Epidermal melanocyte (primary cell): ENCODE results near the gene TMC6.
"Not testable (repeated sequence)": the region's sequence is repeated elsewhere in the genome, so short reads cannot be mapped to it uniquely, and the experiment has no call there.

Experiments used
- DNase-seq: peaks from one replicate; pipeline ENCODE4 v3.0.0; 2011; ENCODE audit warnings: low spot score; ENCODE audit not compliant: insufficient read length

TMC6 gene

DNA sequence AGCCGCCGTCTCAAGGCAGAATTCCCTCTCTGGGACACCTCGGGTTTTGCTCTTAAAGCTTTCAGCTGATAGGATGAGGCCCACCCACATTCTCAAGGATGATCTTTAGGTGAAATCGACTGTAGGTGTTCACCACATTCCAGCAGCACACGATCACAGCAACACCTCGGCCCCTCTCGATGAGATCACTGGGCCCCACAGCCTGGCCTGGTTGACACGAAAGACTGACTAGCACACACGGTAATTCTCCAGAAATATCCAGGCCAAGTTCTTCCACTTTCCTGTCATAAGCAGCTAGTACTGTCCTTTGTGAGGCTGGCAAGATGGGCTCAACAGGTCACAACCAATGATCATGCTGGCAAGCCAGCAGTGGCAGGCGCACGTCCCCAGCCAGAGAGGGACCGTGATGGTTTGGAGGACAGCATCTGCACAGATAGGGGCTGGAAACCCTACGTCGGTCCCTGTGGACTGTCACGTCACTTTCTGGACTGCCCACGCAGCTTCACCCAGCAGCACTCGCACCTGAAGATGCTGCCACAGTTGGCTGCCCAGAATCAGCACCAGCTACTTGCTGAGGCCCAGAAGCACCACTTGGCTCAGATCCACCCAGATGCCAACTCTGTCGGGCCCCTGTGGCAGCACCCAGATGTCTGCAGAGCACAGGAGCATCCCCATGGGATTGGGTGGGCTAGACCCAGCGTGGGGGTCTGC lies 17.4 kb downstream of the TMC6 start:
- DNase-seq: no peak

DNA sequence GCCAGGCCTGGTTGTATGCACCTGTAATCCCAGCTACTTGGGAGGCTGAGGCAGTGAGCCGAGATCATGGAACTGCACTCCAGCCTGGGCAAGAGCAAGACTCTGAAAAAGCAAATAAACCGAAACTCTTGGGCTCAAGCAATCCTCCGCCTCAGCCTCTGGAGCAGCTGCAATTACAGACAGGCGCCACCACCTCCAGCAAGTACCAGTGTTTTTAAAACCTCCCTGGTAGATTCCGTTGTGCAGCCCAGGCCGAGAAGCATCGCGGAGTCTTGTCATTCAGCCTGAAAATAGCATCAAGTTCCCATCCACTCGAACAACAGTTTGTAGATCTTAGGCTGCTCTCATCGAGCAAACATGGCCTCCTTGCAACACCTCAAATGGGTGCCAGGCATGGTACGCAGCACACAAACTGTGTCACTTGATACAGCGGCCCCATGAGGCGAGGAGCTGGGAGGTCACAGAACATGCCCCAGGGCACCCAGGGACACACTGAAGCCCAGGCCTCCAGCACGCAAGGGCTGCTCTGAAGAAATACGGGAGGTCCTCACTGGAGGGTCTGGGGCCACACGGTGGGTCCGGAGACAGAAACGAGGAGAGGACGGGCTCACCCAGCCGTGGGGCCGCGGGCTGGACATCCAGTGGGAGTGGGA lies 18.1 kb downstream of the TMC6 start:
- no peak for DNase-seq

DNA sequence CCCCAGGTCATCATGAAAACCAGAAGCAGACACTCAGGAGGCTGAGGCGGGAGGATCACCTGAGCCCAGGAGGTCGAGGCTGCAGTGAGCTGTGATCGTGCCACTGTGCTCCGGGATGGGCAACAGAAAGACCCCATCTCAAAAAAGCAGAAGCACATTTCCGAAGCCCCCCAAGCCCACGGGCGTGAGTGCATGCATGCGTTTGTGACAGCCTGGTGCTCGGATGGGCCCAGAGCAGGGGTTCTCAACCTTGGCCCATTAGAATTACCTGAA lies 19.1 kb downstream of the TMC6 start:
- DNase-seq: no peak

DNA sequence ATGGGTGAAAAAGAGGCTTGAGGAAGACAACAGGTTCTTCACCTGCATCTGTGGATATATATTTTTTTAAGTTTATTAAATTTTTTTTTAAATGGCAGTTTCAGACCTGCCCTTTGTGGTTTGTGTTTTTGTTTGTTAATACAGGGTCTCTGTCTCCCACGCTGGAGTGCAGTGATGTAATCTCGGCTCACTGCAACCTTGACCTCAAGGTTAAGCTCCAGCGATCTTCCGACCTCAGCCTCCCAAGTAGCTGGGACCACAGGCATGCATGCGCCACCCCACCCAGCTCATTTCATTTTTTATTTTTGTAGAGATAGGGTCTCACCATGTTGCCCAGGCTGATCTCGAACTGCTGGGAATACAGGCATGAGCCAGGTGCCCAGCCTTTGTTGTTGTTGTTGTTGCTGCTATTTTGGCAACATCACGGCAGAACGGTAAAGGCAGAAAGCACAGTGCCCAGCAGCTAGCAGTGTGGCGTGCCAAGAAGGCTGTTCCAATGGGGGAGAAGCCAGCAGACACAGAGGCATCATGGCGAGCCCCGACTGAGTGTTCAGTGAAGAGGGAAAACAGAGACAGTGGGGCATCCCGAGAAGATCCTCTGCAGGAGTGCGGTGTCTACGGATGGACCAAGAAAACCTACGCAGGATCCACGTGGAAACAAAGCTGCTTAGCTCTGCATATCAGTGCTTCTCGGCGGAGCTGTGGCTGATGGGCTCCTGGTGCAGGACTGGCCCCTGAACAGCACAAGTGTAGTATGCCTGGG lies 19.6 kb downstream of the TMC6 start:
- no peak for DNase-seq

DNA sequence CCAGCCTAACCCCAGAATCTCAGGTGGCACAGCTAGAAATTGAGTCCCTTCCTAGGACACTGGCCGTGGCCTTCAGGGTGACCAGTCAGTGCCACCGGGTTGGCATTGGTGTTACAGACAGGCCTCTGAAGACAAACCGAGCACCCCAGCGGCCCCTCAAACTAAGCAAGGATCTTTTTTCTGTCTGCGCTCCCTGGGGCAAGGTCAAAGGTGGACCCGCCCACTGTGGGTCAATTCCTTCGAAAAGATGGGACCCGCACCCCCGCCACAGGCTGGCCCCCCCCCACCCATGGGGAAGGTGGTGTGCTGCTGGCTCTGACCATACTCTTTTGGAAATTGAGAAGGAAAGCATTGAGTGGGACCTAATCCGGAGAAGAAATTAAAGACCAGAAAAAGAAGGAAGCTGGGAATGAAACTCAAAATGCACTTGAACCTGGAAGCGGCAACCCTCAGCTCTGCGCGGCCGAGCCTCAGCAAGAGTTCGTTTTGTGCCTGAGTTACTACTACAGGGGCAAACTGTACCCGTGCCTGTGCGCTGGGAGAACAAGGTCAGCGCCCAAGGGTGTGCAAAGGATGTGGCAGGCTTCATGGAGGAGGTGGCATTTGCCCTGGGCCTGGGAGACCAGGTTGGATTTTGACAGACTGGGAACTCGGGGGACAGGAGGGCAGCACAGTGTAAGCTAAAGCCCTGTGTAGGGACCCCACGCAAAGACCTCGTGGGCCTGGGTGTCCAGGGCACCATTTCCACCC lies 20.4 kb downstream of the TMC6 start:
- DNase-seq: no peak

DNA sequence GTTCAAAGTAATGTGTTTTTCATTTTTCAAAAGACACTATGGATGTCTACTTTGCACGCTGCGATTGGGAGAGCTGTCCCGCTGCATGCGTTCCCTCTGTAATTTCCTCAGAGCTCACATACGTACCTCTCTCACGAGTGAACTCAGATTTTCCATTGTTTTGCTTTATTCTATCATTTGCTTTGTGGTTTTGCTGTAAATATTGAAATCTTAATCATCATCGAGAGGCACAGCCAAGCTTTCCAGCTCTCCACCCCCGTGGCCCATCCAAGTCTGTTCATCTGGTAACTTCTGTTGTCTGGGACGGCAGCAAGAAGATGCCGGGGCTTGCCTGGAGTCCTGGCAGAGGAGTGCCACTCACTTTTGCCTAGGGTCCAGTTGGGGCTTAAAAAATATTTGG lies 21.1 kb downstream of the TMC6 start:
- DNase-seq: no peak

- DNase-seq: no peak
Observed at GRCh38 chr17:78106211-78106610, 22.3 kb downstream of the TMC6 start.

DNA sequence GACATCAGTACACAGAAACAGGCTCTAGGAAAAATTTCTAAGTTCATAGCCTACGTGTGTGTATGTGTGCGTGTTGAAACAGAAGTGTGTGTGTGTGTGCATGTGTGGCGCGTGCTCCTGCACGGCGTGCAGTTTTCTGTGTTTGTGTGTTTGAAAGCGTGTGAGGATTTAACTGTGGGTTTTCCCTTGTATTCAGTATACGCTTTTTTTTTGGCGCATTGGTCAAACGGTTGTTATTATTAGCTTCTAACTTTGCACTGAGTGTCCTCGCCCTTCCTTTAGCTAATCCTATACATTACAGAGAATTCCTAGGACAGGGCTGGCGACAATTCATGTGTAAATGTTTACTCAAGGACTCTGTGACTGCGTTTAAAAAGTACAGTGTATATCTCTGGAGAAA lies 23.0 kb downstream of the TMC6 start:
- no peak for DNase-seq

GRCh38 chr17:78105101-78105500 lies 23.5 kb downstream of the TMC6 start:
- peak; percentile 44 for DNase-seq

- no peak for DNase-seq
Observed at GRCh38 chr17:78104540-78104941, 24.0 kb downstream of the TMC6 start.

GRCh38 chr17:78103311-78103710 lies 25.2 kb downstream of the TMC6 start:
- DNase-seq: no peak

DNA sequence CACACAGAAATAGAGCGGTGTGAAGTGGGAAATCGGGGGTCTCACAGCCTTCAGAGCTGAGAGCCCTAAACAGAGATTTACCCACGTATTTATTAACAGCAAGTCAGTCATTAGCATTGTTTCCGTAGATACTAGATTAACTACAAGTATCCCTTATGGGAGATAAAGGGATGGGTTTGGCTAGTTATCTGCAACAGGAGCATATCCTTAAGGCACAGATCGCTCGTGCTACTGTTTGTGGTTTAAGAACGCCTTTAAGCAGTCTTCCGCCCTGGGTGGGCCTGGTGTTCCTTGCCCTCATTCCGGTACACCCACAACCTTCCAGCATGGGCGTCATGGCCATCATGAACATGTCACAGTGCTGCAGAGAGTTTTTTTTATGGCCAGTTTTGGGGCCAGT lies 27.0 kb downstream of the TMC6 start:
- DNase-seq: no peak

DNA sequence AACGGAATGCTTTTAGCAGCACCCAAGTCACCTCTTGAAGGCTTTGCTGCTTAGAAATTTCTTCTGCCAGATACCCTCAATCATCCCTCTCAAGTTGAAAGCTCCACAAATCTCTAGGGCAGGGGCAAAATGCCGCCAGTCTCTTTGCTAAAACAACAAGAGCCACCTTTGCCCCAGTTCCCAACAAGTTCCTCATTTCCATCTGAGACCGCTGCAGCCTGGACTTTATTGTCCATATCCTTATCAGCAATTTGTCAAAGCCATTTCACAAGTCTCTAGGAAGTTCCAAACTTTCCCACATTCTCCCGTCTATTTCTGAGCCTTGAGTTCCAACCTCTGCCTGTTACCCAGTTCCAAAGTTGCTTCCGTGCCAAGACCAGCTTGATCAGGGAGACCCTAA lies 27.4 kb downstream of the TMC6 start:
- DNase-seq: no peak

DNA sequence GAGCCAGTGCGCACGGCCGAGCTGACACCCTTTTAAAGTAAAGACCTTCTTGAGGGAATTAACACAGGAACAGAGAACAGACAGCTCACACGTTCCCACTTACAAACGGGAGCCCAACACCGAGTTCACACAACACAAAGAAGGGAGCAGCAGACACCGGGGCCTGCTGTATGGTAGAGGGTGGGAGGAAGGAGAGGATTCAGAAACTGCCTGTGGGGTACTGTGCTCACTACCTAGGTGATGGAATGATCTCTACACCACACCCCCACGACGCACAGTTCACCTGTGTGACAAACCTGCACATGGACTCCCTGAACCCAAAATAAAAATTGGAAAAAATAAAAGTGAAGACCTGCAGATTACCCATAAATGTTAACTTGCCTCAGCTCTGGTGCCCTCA lies 32.5 kb downstream of the TMC6 start:
- no peak for DNase-seq

DNA sequence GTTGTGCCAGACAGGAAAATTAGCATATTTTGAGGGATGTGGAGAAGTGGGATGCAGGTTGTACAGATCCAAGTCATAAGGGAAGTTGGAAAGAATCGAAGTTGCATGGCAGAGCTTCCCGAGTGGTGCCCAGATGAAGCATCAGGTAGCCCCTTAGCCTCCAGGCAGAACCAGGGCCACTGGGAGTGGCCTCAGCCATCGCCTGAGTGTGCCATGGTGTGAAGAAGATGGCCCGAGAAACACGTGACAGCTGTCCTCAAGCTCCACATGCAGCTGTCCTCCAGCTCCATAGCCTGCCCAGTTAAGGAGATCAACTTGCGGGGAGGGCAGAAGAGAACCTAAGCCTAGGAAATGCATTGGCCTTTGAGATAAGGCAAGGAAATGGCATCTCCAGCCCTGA lies 33.5 kb downstream of the TMC6 start:
- DNase-seq: no peak

GRCh38 chr17:78092794-78093324 lies 35.7 kb downstream of the TMC6 start:
- DNase-seq: no peak

GRCh38 chr17:78089576-78090281 lies 38.8 kb downstream of the TMC6 start:
- no peak for DNase-seq

- no peak for DNase-seq
Observed at GRCh38 chr17:78088529-78088928, 40.0 kb downstream of the TMC6 start.

GRCh38 chr17:78086740-78087139 lies 41.8 kb downstream of the TMC6 start:
- DNase-seq: no peak

DNA sequence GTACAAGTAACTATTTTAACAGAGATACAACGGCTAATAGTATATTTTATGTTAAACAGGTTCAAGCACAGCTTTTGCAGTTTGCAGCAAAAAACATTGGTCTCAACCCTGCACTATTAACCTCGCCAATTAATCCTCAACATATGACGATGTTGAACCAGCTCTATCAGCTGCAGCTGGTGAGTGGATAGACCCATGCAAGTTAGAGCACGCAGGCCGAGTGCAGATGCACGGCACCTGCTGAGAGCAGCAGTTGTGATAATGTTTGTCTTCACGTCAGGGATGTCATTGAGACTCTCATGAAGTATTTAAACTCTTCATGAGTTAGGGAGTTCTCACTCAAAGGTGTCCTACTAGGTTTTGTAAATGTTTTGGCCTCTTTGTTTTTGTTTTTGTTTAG lies 45.6 kb downstream of the TMC6 start:
- DNase-seq: no peak

DNA sequence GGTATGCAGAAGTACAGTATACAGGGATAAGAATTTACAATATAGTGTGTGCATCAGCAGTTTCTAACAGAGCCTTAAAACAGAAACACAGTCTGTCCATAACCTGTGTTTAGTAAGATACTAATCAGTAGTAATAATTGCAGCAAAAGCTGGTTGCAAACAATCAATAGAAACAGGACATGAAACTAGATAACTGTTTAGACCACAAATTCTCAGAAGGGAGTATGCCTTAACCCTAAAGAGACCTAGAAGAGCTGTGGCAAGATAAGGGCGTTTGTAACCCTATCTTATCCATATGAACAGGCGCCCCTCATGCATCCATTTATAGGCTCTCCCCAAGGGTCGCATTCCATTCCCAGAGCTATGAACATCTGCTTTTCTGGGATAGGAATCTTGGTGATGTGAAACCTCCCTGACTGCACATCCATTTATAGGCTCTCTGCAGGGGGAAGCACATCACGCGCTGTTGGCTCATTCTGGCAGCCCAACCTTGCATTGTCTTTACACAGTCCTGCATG lies 46.1 kb downstream of the TMC6 start:
- not testable (repeated sequence) for DNase-seq
